CD4-positive, alpha-beta T cell treated with Interleukin-6 at 100 ng/mL for 8 hours (primary cell): Measurements from ENCODE around the gene PCED1B.

ENCODE experiments used
- DNase-seq: peaks from one replicate; pipeline ENCODE4 v3.0.0-alpha.2; 2020; ENCODE audit warnings: mixed read lengths, low spot score

Gene PCED1B

GRCh38 chr12:47122602-47123001 lies 43.2 kb downstream of the PCED1B start:
- DNase-seq: no peak

- DNase-seq: no peak
Observed at GRCh38 chr12:47123730-47124129, 44.3 kb downstream of the PCED1B start.

DNA sequence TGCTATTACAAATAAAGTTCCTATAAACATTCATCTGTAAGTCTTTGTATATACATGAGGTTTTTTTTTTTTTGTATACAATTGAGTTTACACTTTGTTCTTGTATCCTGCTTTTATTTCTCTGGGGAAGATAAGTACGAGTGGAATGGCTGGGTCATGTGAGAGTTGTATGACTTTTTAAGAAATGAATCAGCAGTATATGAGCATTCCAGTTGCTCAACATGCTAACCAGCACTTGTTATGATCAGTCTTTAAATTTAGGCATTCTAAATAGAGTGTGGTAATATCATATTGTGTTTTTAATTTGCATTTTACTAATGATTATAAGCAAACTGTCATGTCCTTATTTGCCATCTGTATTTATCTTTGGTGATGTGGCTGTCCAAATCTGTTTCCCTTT lies 45.0 kb downstream of the PCED1B start:
- DNase-seq: no peak

DNA sequence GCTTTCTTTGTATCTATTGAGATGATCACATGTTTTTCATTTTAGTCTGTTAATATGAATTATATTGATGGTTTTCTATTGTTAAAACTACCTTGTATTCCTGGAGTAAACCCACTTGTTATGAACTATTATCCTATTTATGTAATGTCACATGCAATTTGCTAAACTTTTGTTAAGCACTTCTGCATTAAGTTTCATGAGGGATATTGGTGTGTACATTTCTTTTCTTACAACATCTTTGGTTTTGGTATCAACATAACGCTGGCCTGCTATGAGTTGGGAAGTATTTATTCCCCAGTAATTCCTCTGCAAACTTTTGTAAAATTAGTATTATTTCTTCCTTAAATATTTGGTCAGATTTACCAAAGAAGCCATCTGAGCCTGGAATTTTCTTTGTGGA lies 46.8 kb downstream of the PCED1B start:
- no peak for DNase-seq

DNA sequence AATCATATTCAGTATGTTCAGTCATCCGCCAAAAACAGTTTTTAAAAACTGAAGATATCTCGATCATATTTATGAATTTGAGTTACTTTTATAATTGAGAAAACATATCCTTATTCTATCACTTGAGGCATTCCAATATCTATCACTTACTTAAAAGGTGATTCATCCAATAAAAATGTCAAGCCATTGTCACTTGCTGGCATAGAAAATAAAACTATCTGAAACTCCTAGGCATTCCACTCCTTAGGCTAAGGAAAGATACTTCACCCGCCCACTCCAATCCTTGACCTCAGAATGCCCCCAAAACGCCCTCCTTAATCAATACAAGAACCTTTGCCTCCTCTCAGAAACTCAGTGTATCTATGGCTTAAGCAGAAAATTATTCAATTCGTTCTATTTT lies 51.6 kb downstream of the PCED1B start:
- no peak for DNase-seq

GRCh38 chr12:47134005-47134404 lies 54.6 kb downstream of the PCED1B start:
- DNase-seq: no peak

- no peak for DNase-seq
Observed at GRCh38 chr12:47135578-47135977, 56.2 kb downstream of the PCED1B start.

- no peak for DNase-seq
Observed at GRCh38 chr12:47139000-47139681, 59.7 kb downstream of the PCED1B start.

DNA sequence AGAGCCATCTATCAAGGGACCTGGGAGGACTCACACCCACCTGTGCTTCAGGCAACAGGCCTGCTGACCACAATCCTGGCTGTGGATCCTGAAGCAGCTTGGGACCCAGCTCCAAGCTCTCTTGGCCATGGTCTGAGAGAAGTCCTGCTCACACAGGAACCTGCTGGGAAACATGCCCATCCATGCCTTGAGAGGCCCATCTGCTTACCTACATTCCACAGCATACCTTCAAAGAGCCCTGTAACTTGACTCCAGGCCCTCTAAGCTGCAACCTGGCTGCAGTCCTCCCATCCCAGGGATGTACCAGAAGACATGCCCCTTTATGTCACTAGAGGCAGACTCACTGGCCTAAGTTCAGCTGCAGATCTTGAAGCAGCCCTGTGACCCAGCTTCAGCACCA lies 62.0 kb downstream of the PCED1B start:
- DNase-seq: no peak

DNA sequence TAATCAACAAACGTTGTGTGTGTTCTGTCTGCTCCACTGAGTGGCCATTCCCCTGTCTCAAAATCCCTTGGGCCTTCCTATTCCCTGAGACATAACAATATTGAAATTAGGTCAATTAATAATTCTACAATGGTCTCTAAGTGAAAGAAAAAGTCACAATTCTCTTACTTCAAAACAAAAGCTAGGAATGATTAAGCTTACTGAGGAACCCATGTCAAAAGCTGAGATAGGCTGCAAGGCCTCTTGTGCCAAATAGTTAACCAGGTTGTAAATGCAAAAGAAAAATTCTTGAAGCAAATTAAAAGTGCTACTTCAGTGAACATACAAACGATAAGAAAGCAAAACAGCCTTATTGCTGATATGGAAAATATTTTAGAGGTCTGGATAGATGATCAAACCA lies 65.3 kb downstream of the PCED1B start:
- DNase-seq: no peak

- peak; percentile 8 for DNase-seq
Observed at GRCh38 chr12:47145188-47145587, 65.8 kb downstream of the PCED1B start.

DNA sequence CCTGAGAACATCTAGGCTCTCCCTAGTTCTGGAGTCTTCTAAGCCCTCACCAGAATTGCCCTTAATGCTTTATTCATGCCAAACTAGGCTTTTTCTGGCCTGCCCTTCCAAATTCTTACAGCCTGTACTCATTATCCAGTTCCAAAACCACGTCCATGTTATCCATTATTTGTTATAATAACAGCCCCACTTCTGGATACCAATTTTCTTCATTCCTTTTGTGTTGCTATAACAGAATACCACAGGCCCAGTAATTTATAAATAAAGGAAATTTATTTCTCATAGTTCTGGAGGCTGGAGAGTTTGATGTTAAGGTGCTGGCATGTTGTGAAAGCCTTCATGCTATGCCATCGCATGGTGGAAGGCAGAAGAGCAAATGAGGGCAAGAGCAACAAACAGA lies 68.3 kb downstream of the PCED1B start:
- DNase-seq: no peak

GRCh38 chr12:47149146-47149545 lies 69.7 kb downstream of the PCED1B start:
- DNase-seq: no peak

- DNase-seq: no peak
Observed at GRCh38 chr12:47152095-47152494, 72.7 kb downstream of the PCED1B start.

- no peak for DNase-seq
Observed at GRCh38 chr12:47155457-47156166, 76.2 kb downstream of the PCED1B start.

- DNase-seq: no peak
Observed at GRCh38 chr12:47156167-47156736, 76.8 kb downstream of the PCED1B start.

- DNase-seq: no peak
Observed at GRCh38 chr12:47158792-47159191, 79.4 kb downstream of the PCED1B start.

DNA sequence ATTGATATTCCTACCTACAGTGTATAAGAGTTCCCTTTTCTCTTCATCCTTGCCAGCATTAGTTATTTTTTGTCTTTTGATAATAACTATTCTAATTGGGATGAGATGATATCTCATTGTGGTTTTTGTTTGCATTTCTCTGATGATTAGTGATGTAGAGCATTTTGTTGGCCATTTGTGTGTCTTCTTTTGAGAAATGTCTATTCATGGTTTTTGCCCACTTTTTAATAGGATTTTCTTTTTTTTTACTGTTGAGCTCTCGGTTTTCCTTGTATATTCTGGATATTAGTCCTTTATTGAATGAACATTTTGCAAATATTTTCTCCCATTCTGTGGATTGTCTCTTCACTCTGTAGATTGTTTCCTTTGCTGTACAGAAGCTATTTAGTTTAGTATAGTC lies 79.9 kb downstream of the PCED1B start:
- DNase-seq: no peak

GRCh38 chr12:47160316-47161244 lies 81.2 kb downstream of the PCED1B start:
- DNase-seq: no peak

DNA sequence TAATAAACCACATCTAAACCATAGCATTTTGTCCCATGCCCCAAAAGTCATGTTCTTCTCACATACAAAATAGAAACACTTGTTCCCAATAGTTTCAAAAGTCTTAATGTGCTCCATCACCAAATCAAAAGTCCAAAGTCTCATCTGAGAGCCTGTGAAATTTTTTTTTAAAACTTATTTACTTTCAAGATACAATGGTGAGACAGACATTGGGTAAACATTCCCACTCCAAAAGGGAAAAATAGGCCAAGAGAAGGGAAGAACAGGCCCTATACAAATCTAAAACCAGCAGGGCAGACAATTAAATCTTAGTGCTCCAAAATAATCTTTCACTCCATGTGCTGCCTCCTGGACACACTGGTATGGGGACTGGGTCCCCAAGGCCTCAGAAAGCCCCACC lies 84.7 kb downstream of the PCED1B start:
- no peak for DNase-seq

DNA sequence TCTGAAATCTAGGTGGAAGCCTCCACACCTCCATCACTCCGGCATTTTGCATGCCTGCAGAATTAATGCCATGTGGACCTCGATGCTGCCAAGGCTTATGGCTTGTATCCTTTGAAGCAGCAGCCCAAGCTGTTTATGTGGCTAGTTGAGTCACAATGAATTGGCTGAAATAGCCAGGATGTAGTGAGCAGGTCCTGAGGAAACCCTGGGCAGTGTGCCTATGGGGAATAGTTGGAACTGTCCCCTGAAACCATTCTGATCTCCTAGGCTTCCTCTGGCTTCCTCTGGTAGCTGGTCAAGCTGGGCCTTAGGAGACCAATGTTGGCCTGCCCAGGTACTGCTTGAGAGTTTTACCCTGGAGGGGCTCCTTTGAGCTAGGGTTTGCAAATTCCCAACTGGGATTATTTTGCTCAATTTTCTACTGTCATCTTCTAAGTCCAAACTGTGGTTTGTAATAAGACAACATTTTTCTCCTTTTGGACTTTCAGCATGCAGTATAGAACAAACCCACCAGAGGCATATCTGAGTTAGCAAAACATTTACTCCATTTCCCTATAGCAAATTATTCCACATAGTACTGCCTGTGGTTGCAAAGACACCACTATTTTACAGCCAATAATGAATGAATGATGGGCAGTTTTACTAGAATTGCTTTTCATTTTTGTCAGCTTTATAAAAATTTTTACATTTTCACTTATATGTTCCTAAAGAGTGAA lies 85.5 kb downstream of the PCED1B start:
- no peak for DNase-seq

DNA sequence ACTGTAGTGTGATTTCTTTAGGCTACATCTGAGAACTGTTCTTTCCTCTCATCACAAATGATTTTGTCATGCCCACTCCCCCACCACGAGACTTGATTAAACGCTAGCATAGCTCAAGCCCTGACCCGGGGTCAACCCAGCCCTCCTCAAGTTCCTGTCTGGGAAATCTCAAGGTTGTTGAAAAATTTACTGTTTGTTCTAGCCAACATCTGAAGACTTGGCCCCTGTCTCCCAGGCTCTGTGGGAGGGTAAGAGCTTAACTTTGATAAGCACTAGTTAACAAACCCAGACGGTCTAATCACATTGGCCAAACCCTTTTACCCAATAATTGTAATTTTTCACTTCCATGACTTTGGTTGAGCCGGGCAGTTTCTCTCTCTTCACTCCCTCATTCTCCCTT lies 86.5 kb downstream of the PCED1B start:
- no peak for DNase-seq
